MCF 10A (cell line): ENCODE results near the gene APRT. TPM values are rescaled to one million over a fixed set of nuclear protein-coding genes. Genes with fewer than 3 reads are reported as not detected.

Experiments
- BruUV-seq: library from RNA; stranded (reverse); fragments of 400-500 nt; replicated peaks from 2 replicates; lab custom pipeline; 2021; lab: Mats Ljungman, UMichigan
- CTCF ChIA-PET: fragments of 300-600 bp; sonication (Branson Sonifier 250); formaldehyde crosslinking; extraction: SDS; loops from one replicate; lab custom pipeline; 2021; ENCODE audit warnings: antibody characterized with exemption, inconsistent platforms; lab: Yijun Ruan, JAX
- POLR2A ChIA-PET: fragments of 300-600, 350-650 bp; sonication (Branson Sonifier 250); formaldehyde crosslinking; extraction: SDS; loops from one replicate; lab custom pipeline; 2020; ENCODE audit warnings: antibody characterized with exemption, inconsistent platforms; lab: Yijun Ruan, JAX
- DNase-seq: peaks from one replicate; pipeline ENCODE4 v3.0.0-alpha.2; 2018; ENCODE audit not compliant: unreplicated experiment
- H3K27ac Mint-ChIP-seq: one replicate; pipeline ENCODE4 v1.8.0; 2022; ENCODE audit warnings: mild to moderate bottlenecking, low read depth, mixed read lengths; ENCODE audit not compliant: unreplicated experiment
- H3K27me3 Mint-ChIP-seq: one replicate; pipeline ENCODE4 v1.8.0; 2022; ENCODE audit warnings: mixed read lengths; ENCODE audit not compliant: insufficient read depth, unreplicated experiment
- H3K36me3 Mint-ChIP-seq: one replicate; pipeline ENCODE4 v1.8.0; 2022; ENCODE audit warnings: mild to moderate bottlenecking, moderate library complexity, mixed read lengths; ENCODE audit not compliant: insufficient read depth, unreplicated experiment
- H3K4me1 Mint-ChIP-seq: one replicate; pipeline ENCODE4 v1.8.0; 2022; ENCODE audit warnings: mixed read lengths; ENCODE audit not compliant: insufficient read depth, unreplicated experiment
- H3K4me3 Mint-ChIP-seq: one replicate; pipeline ENCODE4 v1.8.0; 2022; ENCODE audit warnings: mild to moderate bottlenecking, moderate library complexity, mixed read lengths; ENCODE audit not compliant: unreplicated experiment
- H3K9me3 Mint-ChIP-seq: one replicate; pipeline ENCODE4 v1.8.0; 2022; ENCODE audit warnings: mixed read lengths; ENCODE audit not compliant: unreplicated experiment
- CTCF ChIP-seq: fragments of 200-600 bp; IDR thresholded peaks from one replicate; pipeline ENCODE4 v1.8.0; 2022; ENCODE audit warnings: antibody characterized with exemption, mild to moderate bottlenecking; ENCODE audit not compliant: unreplicated experiment
- intact Hi-C: fragments of 100-400 bp; cut with micrococcal nuclease; formaldehyde crosslinking; loops from 2 replicates; pipeline ENCODE4 v1.14.1; 2022
- total RNA-seq: library from RNA; stranded (reverse); gene quantifications from 2 replicates; pipeline ENCODE4 v1.2.3, GENCODE V29; 2022

Gene APRT
- total RNA-seq, 1 experiment from 2014 or later: 248 TPM

GRCh38 chr16:88815227-88815626 is 3.5 kb upstream of the APRT start:
- POLR2A ChIA-PET: interaction anchor here (0.7 to 1.0 kb wide), 2 partner anchors 10 to 43 kb away, joined by 3 read pairs; no protein-coding TSS in a partner anchor

GRCh38 chr16:88814144-88814502 is 2.4 kb upstream of the APRT start:
- intact Hi-C loops: no loop called here

More at GRCh38 chr16:88815227-88815626, 3.5 kb upstream of the APRT start:
- no peak for DNase-seq
- no peak for TF ChIP-seq CTCF
- Mint-ChIP-seq H3K4me1 (peaks cover 5% of the 10 kb centered on the region), H3K27ac (no peak overlapping the region), H3K4me3 (no peak overlapping the region), H3K9me3 (no peaks in the 10 kb centered on the region), H3K36me3 (peaks cover 24% of the 10 kb centered on the region), H3K27me3 (no peaks in the 10 kb centered on the region)
- BruUV-seq: no TSS peak
- intact Hi-C loops: no loop called here
- CTCF ChIA-PET: interaction anchor here (0.6 to 6.2 kb wide), 5 partner anchors 31 to 1208 kb away, joined by 3 to 47 read pairs (median 5); partner anchors contain the start of genes GALNS and TRAPPC2L

GRCh38 chr16:88813269-88814143 is 1.8 kb upstream of the APRT start:
- peaks cover 5% of the 10 kb centered on the region for H3K4me1 Mint-ChIP-seq
- CTCF ChIA-PET: interaction anchor here (0.6 to 6.2 kb wide), 5 partner anchors 12 to 353 kb away, joined by 4 to 47 read pairs (median 5); partner anchors contain the start of genes GALNS and TRAPPC2L
- BruUV-seq: no TSS peak
- DNase-seq: no peak
- POLR2A ChIA-PET: interaction anchor here (0.6 to 4.1 kb wide), 12 partner anchors 8 to 429 kb away, joined by 3 to 42 read pairs (median 4); partner anchors contain the start of genes CDT1, GALNS and TRAPPC2L
- no peak for TF ChIP-seq CTCF
- no peaks in the 10 kb centered on the region for H3K9me3 Mint-ChIP-seq
- no peak overlapping the region for H3K4me3 Mint-ChIP-seq
- H3K27me3 Mint-ChIP-seq: no peaks in the 10 kb centered on the region
- intact Hi-C loops: no loop called here
- H3K36me3 Mint-ChIP-seq: peaks cover 30% of the 10 kb centered on the region
- no peak overlapping the region for H3K27ac Mint-ChIP-seq

More at GRCh38 chr16:88814144-88814502, 2.4 kb upstream of the APRT start:
- POLR2A ChIA-PET: interaction anchor here (3.4 kb wide), 1 partner anchor 10 kb away, joined by 16 read pairs; the partner anchor contains the start of gene CDT1
- no peak overlapping the region for H3K27ac Mint-ChIP-seq
- peaks cover 28% of the 10 kb centered on the region for H3K36me3 Mint-ChIP-seq
- no TSS peak for BruUV-seq
- H3K4me3 Mint-ChIP-seq: no peak overlapping the region
- no peak for DNase-seq
- no peak for TF ChIP-seq CTCF
- CTCF ChIA-PET: interaction anchor here (2.4 to 6.2 kb wide), 2 partner anchors 44 to 353 kb away, joined by 13 to 47 read pairs; partner anchors contain the start of genes GALNS and TRAPPC2L
- H3K9me3 Mint-ChIP-seq: no peaks in the 10 kb centered on the region
- peaks cover 5% of the 10 kb centered on the region for H3K4me1 Mint-ChIP-seq
- no peaks in the 10 kb centered on the region for H3K27me3 Mint-ChIP-seq
